RPMI7951 (cell line): ENCODE measurements around the gene NDUFAF8. TPM values are rescaled to one million over a fixed set of nuclear protein-coding genes. Genes with fewer than 3 reads are reported as not detected.

ENCODE experiments used
- DNase-seq: peaks from one replicate; pipeline ENCODE4 v3.0.0-alpha.2; 2012; ENCODE audit warnings: low read depth
- total RNA-seq: library from RNA; depleted of rRNA; stranded (reverse); fragments of >200 nt; shearing (Covaris generic); gene quantifications from 2 replicates; pipeline ENCODE4 v1.2.3, GENCODE V29; 2014

The NDUFAF8 gene
- total RNA-seq, 1 experiment from 2014 or later, result 37.2 TPM

- peak; percentile 40 for DNase-seq
These were observed 38.2 kb upstream of the NDUFAF8 start for GRCh38 chr17:81200695-81201580.

GRCh38 chr17:81202318-81202717 lies 36.8 kb upstream of the NDUFAF8 start:
- DNase-seq, result no peak

- DNase-seq, result no peak
These were observed 36.0 kb upstream of the NDUFAF8 start for GRCh38 chr17:81203136-81203535.

- no peak for DNase-seq
These were observed 34.5 kb upstream of the NDUFAF8 start for GRCh38 chr17:81204578-81204977.

GRCh38 chr17:81206166-81206565 lies 33.0 kb upstream of the NDUFAF8 start:
- DNase-seq, result no peak

GRCh38 chr17:81206657-81207056 lies 32.5 kb upstream of the NDUFAF8 start:
- DNase-seq, result no peak

- DNase-seq, result peak; percentile 15
These were observed 31.2 kb upstream of the NDUFAF8 start for GRCh38 chr17:81207610-81208581.

- no peak for DNase-seq
These were observed 30.5 kb upstream of the NDUFAF8 start for GRCh38 chr17:81208651-81209050.

- DNase-seq, result no peak
These were observed 30.0 kb upstream of the NDUFAF8 start for GRCh38 chr17:81209141-81209540.

GRCh38 chr17:81210466-81210865 lies 28.7 kb upstream of the NDUFAF8 start:
- DNase-seq, result no peak

- DNase-seq, result no peak
These were observed 28.2 kb upstream of the NDUFAF8 start for GRCh38 chr17:81210868-81211267.

- no peak for DNase-seq
These were observed 26.8 kb upstream of the NDUFAF8 start for GRCh38 chr17:81212365-81212764.

GRCh38 chr17:81213978-81214377 lies 25.1 kb upstream of the NDUFAF8 start:
- no peak for DNase-seq

- no peak for DNase-seq
These were observed 21.6 kb upstream of the NDUFAF8 start for GRCh38 chr17:81217491-81217890.

- no peak for DNase-seq
These were observed 20.7 kb upstream of the NDUFAF8 start for GRCh38 chr17:81218459-81218858.

- DNase-seq, result no peak
These were observed 20.1 kb upstream of the NDUFAF8 start for GRCh38 chr17:81218991-81219390.

- DNase-seq, result no peak
These were observed 19.5 kb upstream of the NDUFAF8 start for GRCh38 chr17:81219476-81220180.

GRCh38 chr17:81221371-81221841 lies 17.7 kb upstream of the NDUFAF8 start:
- DNase-seq, result no peak

GRCh38 chr17:81221842-81222619 lies 17.1 kb upstream of the NDUFAF8 start:
- no peak for DNase-seq

- DNase-seq, result no peak
These were observed 16.6 kb upstream of the NDUFAF8 start for GRCh38 chr17:81222620-81222905.
